ENCODE results near the gene PRUNE2. TPM values are rescaled to one million over a fixed set of nuclear protein-coding genes. Genes with fewer than 3 reads are reported as not detected.

Gene PRUNE2
- total and polyA plus RNA-seq, 5 experiments from 2014 or later = not detected

Other genes starting within 250 kb of the PRUNE2 start
- gene PCA3, start 141.7 kb downstream of the PRUNE2 start, total RNA-seq = not detected
- not detected for gene PCA3, start 141.7 kb downstream of the PRUNE2 start, polyA plus RNA-seq
- not detected for gene FOXB2, start 113.5 kb upstream of the PRUNE2 start, total RNA-seq
- gene FOXB2, start 113.5 kb upstream of the PRUNE2 start, polyA plus RNA-seq = not detected

Measured in naive thymus-derived CD8-positive, alpha-beta T cell (primary cell).